Sigmoid colon (tissue), 7 donors: ENCODE results near the gene HECW1. TPM values are rescaled to one million over a fixed set of nuclear protein-coding genes. Genes with fewer than 3 reads are reported as not detected.

Source experiments
- DNase-seq: peaks from one replicate; pipeline ENCODE4 v3.0.0-alpha.2; 2019
- H3K27ac ChIP-seq, 4 donors: fragments of 200-600 bp; sonication (generic); one replicate each; pipeline ENCODE4 v1.5.1; 2016 to 2019; ENCODE audit warnings: mild to moderate bottlenecking in 1 of 4
- H3K27me3 ChIP-seq, 3 donors: fragments of 200-600 bp; sonication (generic); one replicate each; pipeline ENCODE4 v1.5.1; 2019; ENCODE audit warnings: mild to moderate bottlenecking in 1 of 3
- H3K36me3 ChIP-seq, 4 donors: fragments of 200-600 bp; sonication (generic); one replicate each; pipeline ENCODE4 v1.5.1; 2016 to 2019
- H3K4me1 ChIP-seq, 4 donors: fragments of 200-600 bp; sonication (generic); one replicate each; pipeline ENCODE4 v1.5.1; 2017 to 2019
- H3K4me3 ChIP-seq, 4 donors: fragments of 200-600 bp; sonication (generic); one replicate each; pipeline ENCODE4 v1.5.1; 2017 to 2019; ENCODE audit warnings: mild to moderate bottlenecking in 2 of 4, moderate library complexity in 1 of 4
- H3K9me3 ChIP-seq, 4 donors: fragments of 200-600 bp in 3 of 4; sonication (generic) in 3 of 4; one replicate each; pipeline versions ENCODE4 v1.5.1 to v1.6.1; 2013 to 2019
- EP300 ChIP-seq, 4 donors: sonication (generic); formaldehyde crosslinking; IDR thresholded peaks; one replicate each; pipeline ENCODE4 v1.6.1; 2017; ENCODE audit warnings: antibody characterized with exemption in 4 of 4
- POLR2A ChIP-seq, 2 donors: fragments of 450-650 bp; IDR thresholded peaks; one replicate each; pipeline ENCODE4 v1.6.1; 2016; ENCODE audit warnings: antibody characterized with exemption in 2 of 2, mild to moderate bottlenecking in 2 of 2, moderate library complexity in 2 of 2
- POLR2AphosphoS5 ChIP-seq, 4 donors: sonication (generic); formaldehyde crosslinking; IDR thresholded peaks; one replicate each; pipeline ENCODE4 v1.6.1; 2017; ENCODE audit warnings: antibody characterized with exemption in 4 of 4
- WGBS, 2 donors: extraction: QIAGEN DNeasy Blood & Tissue Kit; methylation state at CpG; one replicate each; pipeline ENCODE4 v1.1.7; 2013; 5-methylcytosine and 5-hydroxymethylcytosine counted together
- intact Hi-C: fragments of 100-400 bp; cut with DNase I; formaldehyde crosslinking; loops from one replicate; pipeline ENCODE4 v1.15.1; 2023
- polyA plus RNA-seq, 3 donors: library from polyadenylated mRNA; stranded (reverse); fragments of 200-250 nt; gene quantifications; one replicate each; pipeline ENCODE4 v1.2.3, GENCODE V29; 2013
- total RNA-seq, 4 donors: library from RNA; depleted of rRNA; stranded (reverse); fragments of >200 nt; gene quantifications; one replicate each; pipeline ENCODE4 v1.1.0, GENCODE V29; 2016
- TF ChIP-seq, protein P1 (sequence below), 4 experiments: fragments of 450-650 bp in 3 of 4; fragments of 200-600 bp in 1 of 4; IDR thresholded peaks; one replicate each; pipeline ENCODE4 v1.5.1; 2016 to 2019; ENCODE audit warnings: antibody characterized with exemption in 4 of 4, mild to moderate bottlenecking in 3 of 4, moderate library complexity in 2 of 4
- donor health status: healthy with polysubstance abuse.
- donor health status: Bipolar disorder and iron deficiency.
- donor health status: healthy.

The HECW1 gene
- total and polyA plus RNA-seq, 7 donors = 0.33 to 7.8 (median 1.2) TPM

DNA sequence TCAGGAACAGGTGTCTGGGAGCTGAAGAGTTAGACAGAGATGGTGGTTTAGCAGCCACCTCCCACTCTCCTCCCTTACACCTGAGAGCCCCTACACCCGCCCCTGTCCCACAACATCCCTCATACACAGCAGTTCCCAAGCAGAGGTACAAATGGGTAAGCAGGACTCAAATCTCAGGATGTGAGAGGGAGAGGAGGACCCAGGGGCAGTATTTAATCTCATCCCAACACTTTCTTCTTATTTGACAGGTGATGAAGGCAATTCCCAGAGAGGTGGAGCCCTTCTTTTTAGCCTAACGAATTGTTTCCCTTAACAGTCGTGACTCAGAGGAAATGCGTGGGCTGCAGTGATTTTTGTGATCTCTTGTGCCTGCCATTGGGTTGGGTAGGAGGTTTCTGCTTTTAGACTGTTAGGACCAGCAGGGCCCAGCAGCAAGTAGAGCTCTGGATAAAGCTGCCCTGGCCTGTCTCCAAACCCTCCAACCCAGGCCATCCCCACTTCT lies 191.3 kb downstream of the HECW1 start:
- no peaks in the 10 kb centered on the region for H3K36me3 ChIP-seq
- no peaks in the 10 kb centered on the region for H3K9me3 ChIP-seq
- no peak for DNase-seq
- WGBS, 2 donors = 49 to 59% methylated on average over 4 of the region's 4 CpGs
- no peak overlapping the region for H3K27ac ChIP-seq
- intact Hi-C loops = no loop called here
- H3K27me3 ChIP-seq = peaks cover 0 to 2% (median 0%) of the 10 kb centered on the region in 3 donors
- no peaks in the 10 kb centered on the region for H3K4me1 ChIP-seq
- TF ChIP-seq, protein P1, sequence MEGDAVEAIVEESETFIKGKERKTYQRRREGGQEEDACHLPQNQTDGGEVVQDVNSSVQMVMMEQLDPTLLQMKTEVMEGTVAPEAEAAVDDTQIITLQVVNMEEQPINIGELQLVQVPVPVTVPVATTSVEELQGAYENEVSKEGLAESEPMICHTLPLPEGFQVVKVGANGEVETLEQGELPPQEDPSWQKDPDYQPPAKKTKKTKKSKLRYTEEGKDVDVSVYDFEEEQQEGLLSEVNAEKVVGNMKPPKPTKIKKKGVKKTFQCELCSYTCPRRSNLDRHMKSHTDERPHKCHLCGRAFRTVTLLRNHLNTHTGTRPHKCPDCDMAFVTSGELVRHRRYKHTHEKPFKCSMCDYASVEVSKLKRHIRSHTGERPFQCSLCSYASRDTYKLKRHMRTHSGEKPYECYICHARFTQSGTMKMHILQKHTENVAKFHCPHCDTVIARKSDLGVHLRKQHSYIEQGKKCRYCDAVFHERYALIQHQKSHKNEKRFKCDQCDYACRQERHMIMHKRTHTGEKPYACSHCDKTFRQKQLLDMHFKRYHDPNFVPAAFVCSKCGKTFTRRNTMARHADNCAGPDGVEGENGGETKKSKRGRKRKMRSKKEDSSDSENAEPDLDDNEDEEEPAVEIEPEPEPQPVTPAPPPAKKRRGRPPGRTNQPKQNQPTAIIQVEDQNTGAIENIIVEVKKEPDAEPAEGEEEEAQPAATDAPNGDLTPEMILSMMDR (IDR thresholded peaks at IDR 0.05) = no peak
- no peak for TF ChIP-seq POLR2AphosphoS5 (IDR thresholded peaks at IDR 0.05)
- no peak for TF ChIP-seq POLR2A (IDR thresholded peaks at IDR 0.05)
- H3K4me3 ChIP-seq = no peak overlapping the region

DNA sequence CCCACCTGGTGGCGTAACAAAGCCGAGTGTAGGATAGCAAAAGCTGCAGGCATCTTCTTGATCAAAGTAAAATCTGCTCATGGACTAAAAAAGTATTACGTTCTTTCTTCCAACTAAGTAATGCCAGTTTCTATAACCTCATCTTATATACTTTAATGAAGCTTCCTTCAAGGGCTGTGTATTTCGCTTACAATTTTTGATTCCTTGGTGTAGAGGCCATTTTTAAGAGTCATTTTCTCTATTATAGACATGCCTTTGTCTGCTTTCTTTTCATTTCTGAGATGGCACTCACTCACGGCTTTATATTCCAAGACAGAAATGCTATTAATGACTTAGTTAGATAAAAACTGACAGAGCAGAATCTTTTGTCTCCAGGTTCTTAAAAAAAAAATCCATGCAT lies 194.0 kb downstream of the HECW1 start:
- intact Hi-C loops = no loop called here
- H3K27ac ChIP-seq = no peak overlapping the region
- no peak for DNase-seq

DNA sequence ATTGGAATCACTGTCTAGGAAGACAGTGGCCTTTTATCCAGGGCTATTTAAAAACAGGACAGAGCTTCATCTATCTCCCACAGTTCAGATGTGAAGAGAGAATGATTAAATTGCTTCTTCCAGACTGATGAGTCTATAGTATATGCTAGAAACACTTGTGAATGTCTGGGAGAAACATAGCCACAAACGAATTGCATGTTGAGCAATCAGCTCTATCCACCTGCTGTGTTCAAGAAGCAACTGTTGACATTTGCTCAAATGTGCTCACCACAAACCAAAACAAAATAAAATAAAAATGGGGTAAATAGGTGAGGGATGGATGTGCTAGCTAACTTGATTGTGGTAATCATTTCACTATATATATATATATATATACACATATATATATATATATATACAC lies 195.1 kb downstream of the HECW1 start:
- WGBS, 2 donors = 26 to 62% methylated on average over 1 of the region's 1 CpG
- intact Hi-C loops = no loop called here
- Histone ChIP-seq H3K9me3 (no peaks in the 10 kb centered on the region), H3K27me3 (peaks cover 0 to 2% (median 0%) of the 10 kb centered on the region in 3 donors), H3K4me1 (no peaks in the 10 kb centered on the region), H3K27ac (no peak overlapping the region), H3K36me3 (no peaks in the 10 kb centered on the region), H3K4me3 (no peak overlapping the region)
- TF ChIP-seq, protein P1 (IDR thresholded peaks at IDR 0.05) = no peak
- TF ChIP-seq POLR2AphosphoS5 (IDR thresholded peaks at IDR 0.05) (no peak), EP300 (IDR thresholded peaks at IDR 0.05) (no peak), POLR2A (IDR thresholded peaks at IDR 0.05) (no peak)
- DNase-seq = no peak

More for the DNA sequence above, 194.0 kb downstream of the HECW1 start:
- no peak for TF ChIP-seq POLR2AphosphoS5 (IDR thresholded peaks at IDR 0.05)
- TF ChIP-seq, protein P1 (IDR thresholded peaks at IDR 0.05) = no peak
- TF ChIP-seq POLR2A (IDR thresholded peaks at IDR 0.05) = no peak
- peaks cover 0 to 2% (median 0%) of the 10 kb centered on the region in 3 donors for H3K27me3 ChIP-seq
- H3K4me3 ChIP-seq = no peak overlapping the region
- WGBS, 2 donors = 79 to 82% methylated on average over 5 of the region's 5 CpGs
- H3K9me3 ChIP-seq = no peaks in the 10 kb centered on the region
- H3K4me1 ChIP-seq = no peaks in the 10 kb centered on the region
- H3K36me3 ChIP-seq = no peaks in the 10 kb centered on the region

DNA sequence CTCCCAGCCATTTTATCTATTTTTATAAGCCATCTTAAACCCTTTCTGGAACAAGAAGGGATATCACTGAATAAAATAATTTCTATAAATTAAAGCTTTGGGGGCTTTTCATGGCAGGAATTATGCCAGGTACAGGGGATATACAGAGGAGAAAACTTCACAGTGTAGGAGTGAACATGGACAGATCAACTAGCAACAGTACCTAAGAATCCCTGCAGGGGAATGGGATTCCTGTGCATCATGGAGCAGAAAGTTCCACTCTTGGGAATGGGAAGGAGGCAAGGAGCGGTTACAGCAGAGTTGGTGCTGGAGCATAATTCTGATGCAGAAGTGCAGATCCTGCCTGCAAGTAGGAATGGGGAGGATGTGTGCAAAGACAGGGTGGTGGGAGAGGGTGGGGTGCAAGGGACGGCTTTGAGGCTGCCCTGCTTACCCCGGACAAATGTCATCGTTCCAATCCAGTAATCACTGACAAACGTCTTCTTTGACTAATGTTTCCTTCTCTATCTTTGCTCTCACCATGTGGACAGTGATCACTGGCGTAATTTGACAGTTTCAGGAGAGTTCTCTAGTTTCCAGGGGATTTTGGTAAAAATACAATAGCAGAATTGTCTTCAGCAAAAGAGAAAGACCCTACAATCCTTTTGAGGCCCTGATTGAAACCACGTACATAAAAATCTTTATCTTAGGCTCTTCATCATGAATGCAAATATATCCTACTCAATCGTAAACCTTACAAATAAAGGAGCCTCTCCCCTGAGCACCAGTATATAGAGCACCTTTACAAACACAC lies 196.7 kb downstream of the HECW1 start:
- Histone ChIP-seq H3K27me3 (peaks cover 0 to 2% (median 0%) of the 10 kb centered on the region in 3 donors), H3K4me1 (no peaks in the 10 kb centered on the region), H3K9me3 (no peaks in the 10 kb centered on the region), H3K4me3 (no peak overlapping the region), H3K36me3 (no peaks in the 10 kb centered on the region), H3K27ac (no peak overlapping the region)
- intact Hi-C loops = no loop called here
- WGBS, 2 donors = 49 to 75% methylated on average over 8 of the region's 8 CpGs
- DNase-seq = no peak
- TF ChIP-seq POLR2AphosphoS5 (IDR thresholded peaks at IDR 0.05) = no peak
- TF ChIP-seq EP300 (IDR thresholded peaks at IDR 0.05) = no peak
- TF ChIP-seq POLR2A (IDR thresholded peaks at IDR 0.05) = no peak
- TF ChIP-seq, protein P1 (IDR thresholded peaks at IDR 0.05) = no peak
